ENCODE results near the gene AFMID.

Gene AFMID

DNA sequence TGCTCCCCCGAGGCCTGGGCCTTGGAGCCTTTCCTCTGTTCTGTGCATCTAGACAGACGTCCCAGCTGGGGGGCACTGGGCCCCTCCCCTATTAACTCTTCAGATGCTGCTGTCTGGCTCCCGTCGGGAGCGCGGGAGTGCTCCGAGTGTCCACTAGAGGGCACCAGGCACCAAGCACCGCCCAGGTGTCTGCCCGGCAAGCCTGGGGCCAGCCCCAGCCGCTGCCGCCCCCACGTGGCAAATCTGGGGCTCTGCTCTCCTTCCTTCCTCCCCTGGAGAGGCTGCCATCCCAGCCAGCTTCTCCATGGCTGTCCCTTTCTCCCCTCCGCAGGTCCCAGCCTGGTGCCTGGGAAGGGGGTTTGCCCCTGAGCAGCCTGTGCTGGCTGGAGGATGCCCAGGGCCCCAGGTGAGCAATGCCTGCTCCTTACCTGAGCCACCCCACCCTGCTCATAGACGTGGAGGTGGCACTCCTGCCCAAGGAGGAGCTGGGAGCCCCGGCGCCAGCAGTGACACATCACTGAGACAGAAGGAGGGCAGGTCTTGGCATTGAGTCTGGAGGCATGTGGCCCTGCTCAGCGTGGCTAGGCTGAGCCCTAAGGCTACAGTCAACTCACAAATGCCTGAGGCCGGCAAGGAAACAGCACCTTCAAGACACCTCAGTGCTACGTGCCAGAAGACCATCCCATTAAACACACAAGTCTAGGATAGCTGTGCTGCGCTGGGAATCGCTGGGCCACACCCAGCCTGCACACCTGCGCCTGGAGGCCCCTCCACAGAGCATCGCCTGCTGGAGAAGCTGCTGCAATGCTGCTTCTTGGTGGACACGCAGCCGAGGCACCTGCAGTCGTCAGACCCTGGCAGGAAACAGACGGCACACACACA lies 64.0 kb downstream of the AFMID start:
- no peaks in the 10 kb centered on the region for H3K27me3 ChIP-seq (ENCODE audit: insufficient read depth, low read length, poor library complexity, severe bottlenecking)
- no peak overlapping the region for H3K4me3 ChIP-seq (ENCODE audit: low read length, poor library complexity, severe bottlenecking)
- H2AFZ ChIP-seq (ENCODE audit: low read length): no peak overlapping the region; the same call in 1 of the 2 replicates

DNA sequence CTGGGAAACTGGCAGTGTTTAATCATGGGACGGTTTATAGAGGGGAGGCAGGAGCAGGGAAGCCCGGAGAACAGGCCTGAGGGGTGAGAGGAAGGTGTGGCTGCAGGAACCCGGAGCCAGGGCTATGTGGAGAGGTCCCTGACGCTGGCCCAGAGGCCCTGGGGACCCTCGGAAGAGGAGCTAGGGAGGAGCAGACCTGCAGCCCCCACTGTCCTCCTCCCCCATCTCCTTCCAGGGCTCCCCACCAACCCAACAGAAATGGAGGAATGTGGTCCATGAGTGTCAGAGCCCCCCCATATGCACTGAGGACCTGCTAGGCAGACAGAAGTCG lies 64.6 kb downstream of the AFMID start:
- H3K9ac ChIP-seq (ENCODE audit: low read depth, low read length, poor library complexity, severe bottlenecking): peak overlapping the region; percentile 15
- H3K27me3 ChIP-seq (ENCODE audit: insufficient read depth, low read length, poor library complexity, severe bottlenecking): no peaks in the 10 kb centered on the region

More for the DNA sequence above, 64.0 kb downstream of the AFMID start:
- no peaks in the 10 kb centered on the region for H3K9me3 ChIP-seq (ENCODE audit: insufficient read depth, low read depth, low read length)
- no peaks in the 10 kb centered on the region for H3K79me2 ChIP-seq (ENCODE audit: insufficient read depth, low read length)
- peaks cover 30% of the 10 kb centered on the region for H3K4me1 ChIP-seq (ENCODE audit: insufficient read depth, low read length, poor library complexity, severe bottlenecking)
- peak overlapping the region; percentile 55 for H3K4me2 ChIP-seq (ENCODE audit: low read depth, low read length, poor library complexity, severe bottlenecking)
- H4K20me1 ChIP-seq (ENCODE audit: insufficient read depth, low read length, poor library complexity, severe bottlenecking): no peaks in the 10 kb centered on the region
- no peaks in the 10 kb centered on the region for H3K9me2 ChIP-seq (replicated peaks; ENCODE audit: low read depth, low read length)
- TF ChIP-seq, protein P1, sequence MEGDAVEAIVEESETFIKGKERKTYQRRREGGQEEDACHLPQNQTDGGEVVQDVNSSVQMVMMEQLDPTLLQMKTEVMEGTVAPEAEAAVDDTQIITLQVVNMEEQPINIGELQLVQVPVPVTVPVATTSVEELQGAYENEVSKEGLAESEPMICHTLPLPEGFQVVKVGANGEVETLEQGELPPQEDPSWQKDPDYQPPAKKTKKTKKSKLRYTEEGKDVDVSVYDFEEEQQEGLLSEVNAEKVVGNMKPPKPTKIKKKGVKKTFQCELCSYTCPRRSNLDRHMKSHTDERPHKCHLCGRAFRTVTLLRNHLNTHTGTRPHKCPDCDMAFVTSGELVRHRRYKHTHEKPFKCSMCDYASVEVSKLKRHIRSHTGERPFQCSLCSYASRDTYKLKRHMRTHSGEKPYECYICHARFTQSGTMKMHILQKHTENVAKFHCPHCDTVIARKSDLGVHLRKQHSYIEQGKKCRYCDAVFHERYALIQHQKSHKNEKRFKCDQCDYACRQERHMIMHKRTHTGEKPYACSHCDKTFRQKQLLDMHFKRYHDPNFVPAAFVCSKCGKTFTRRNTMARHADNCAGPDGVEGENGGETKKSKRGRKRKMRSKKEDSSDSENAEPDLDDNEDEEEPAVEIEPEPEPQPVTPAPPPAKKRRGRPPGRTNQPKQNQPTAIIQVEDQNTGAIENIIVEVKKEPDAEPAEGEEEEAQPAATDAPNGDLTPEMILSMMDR (conservative IDR thresholded peaks at IDR 0.05; ENCODE audit: low read length): peak; percentile 99
- TF ChIP-seq EZH2phosphoT487 (IDR thresholded peaks at IDR 0.05; ENCODE audit: borderline replicate concordance): no peak
- no peaks in the 10 kb centered on the region for H3K36me3 ChIP-seq (ENCODE audit: insufficient read depth, low read length)
- H3K9ac ChIP-seq (ENCODE audit: low read depth, low read length, poor library complexity, severe bottlenecking): no peak overlapping the region
- 0 out of 2 replicates have a peak, but pooled peaks cover 6% of the 10 kb centered on the region for H3F3A ChIP-seq (ENCODE audit: low read depth)

DNA sequence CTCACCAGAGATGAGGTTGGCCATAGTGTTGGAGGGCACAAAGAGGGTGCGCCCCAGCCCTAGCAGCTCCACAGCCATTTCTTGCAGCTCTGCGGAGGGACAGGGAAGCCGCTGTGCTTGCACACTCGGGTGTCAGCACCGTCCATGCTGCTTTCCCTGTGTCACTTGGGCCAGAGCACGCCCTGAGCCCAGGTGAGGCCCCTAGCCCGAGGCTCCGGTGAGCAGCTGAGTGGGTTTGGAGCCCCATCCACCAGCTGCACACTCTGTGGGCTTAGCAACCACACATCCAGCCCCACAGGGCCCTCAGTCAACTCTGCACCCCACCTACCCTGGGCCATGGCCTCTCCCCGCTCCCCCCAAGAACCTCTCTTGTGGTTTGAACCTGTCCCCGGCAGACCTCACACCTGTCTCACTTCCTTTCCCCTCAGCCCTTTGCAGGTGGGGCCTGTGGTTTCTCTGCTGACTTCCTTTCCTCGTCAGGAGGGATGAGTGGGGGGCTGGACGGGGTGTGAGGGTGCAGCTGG lies 65.0 kb downstream of the AFMID start:
- Histone ChIP-seq H2AFZ (ENCODE audit: low read length) (no peak overlapping the region), H3K4me3 (ENCODE audit: low read length, poor library complexity, severe bottlenecking) (peak overlapping the region; percentile 34), H3K36me3 (ENCODE audit: insufficient read depth, low read length) (no peaks in the 10 kb centered on the region), H3F3A (ENCODE audit: low read depth) (0 out of 2 replicates have a peak, but pooled peaks cover 6% of the 10 kb centered on the region), H3K79me2 (ENCODE audit: insufficient read depth, low read length) (no peaks in the 10 kb centered on the region), H3K27me3 (ENCODE audit: insufficient read depth, low read length, poor library complexity, severe bottlenecking) (no peaks in the 10 kb centered on the region), H4K20me1 (ENCODE audit: insufficient read depth, low read length, poor library complexity, severe bottlenecking) (no peaks in the 10 kb centered on the region), H3K4me1 (ENCODE audit: insufficient read depth, low read length, poor library complexity, severe bottlenecking) (peaks cover 30% of the 10 kb centered on the region), H3K9me2 (replicated peaks; ENCODE audit: low read depth, low read length) (no peaks in the 10 kb centered on the region), H3K4me2 (ENCODE audit: low read depth, low read length, poor library complexity, severe bottlenecking) (peak overlapping the region; percentile 55), H3K9ac (ENCODE audit: low read depth, low read length, poor library complexity, severe bottlenecking) (peak overlapping the region; percentile 15), H3K9me3 (ENCODE audit: insufficient read depth, low read depth, low read length) (no peaks in the 10 kb centered on the region)
- TF ChIP-seq EZH2phosphoT487 (IDR thresholded peaks at IDR 0.05; ENCODE audit: borderline replicate concordance): no peak
- TF ChIP-seq, protein P1 (conservative IDR thresholded peaks at IDR 0.05; ENCODE audit: low read length): no peak

More for the DNA sequence above, 64.6 kb downstream of the AFMID start:
- TF ChIP-seq, protein P1 (conservative IDR thresholded peaks at IDR 0.05; ENCODE audit: low read length): no peak
- TF ChIP-seq EZH2phosphoT487 (IDR thresholded peaks at IDR 0.05; ENCODE audit: borderline replicate concordance): no peak
- no peak overlapping the region for H2AFZ ChIP-seq (ENCODE audit: low read length)
- no peaks in the 10 kb centered on the region for H4K20me1 ChIP-seq (ENCODE audit: insufficient read depth, low read length, poor library complexity, severe bottlenecking)
- no peaks in the 10 kb centered on the region for H3K79me2 ChIP-seq (ENCODE audit: insufficient read depth, low read length)
- peak overlapping the region; percentile 55 for H3K4me2 ChIP-seq (ENCODE audit: low read depth, low read length, poor library complexity, severe bottlenecking)
- no peaks in the 10 kb centered on the region for H3K9me3 ChIP-seq (ENCODE audit: insufficient read depth, low read depth, low read length)
- peaks cover 30% of the 10 kb centered on the region for H3K4me1 ChIP-seq (ENCODE audit: insufficient read depth, low read length, poor library complexity, severe bottlenecking)
- no peaks in the 10 kb centered on the region for H3K36me3 ChIP-seq (ENCODE audit: insufficient read depth, low read length)
- H3K4me3 ChIP-seq (ENCODE audit: low read length, poor library complexity, severe bottlenecking): peak overlapping the region; percentile 34
- 0 out of 2 replicates have a peak, but pooled peaks cover 6% of the 10 kb centered on the region for H3F3A ChIP-seq (ENCODE audit: low read depth)
- no peaks in the 10 kb centered on the region for H3K9me2 ChIP-seq (replicated peaks; ENCODE audit: low read depth, low read length)
